Activated naive CD4-positive, alpha-beta T cell treated with anti-CD3 and anti-CD28 coated beads, Interleukin-2, amount 10 ng/mL, durations not matched to agents 7 days and 5 days (primary cell): ENCODE results near the gene KCNF1.

Experiments
- CTCF ChIA-PET: fragments of 350-600 bp; sonication (Branson Sonifier 250); formaldehyde crosslinking; loops from one replicate; lab custom pipeline; 2021; ENCODE audit warnings: antibody characterized with exemption; lab: Charles Lee
- DNase-seq: peaks from one replicate; pipeline ENCODE4 v3.0.0-alpha.2; 2020
- H3K27ac Mint-ChIP-seq: one replicate; pipeline ENCODE4 v1.8.0; 2021; ENCODE audit warnings: mild to moderate bottlenecking, moderate library complexity, mixed read lengths
- H3K27me3 Mint-ChIP-seq: one replicate; pipeline ENCODE4 v1.8.0; 2021; ENCODE audit warnings: mild to moderate bottlenecking, mixed read lengths
- H3K36me3 Mint-ChIP-seq: one replicate; pipeline ENCODE4 v1.8.0; 2021; ENCODE audit warnings: mixed read lengths
- H3K4me1 Mint-ChIP-seq: one replicate; pipeline ENCODE4 v1.8.0; 2021; ENCODE audit warnings: mixed read lengths
- H3K4me3 Mint-ChIP-seq: one replicate; pipeline ENCODE4 v1.8.0; 2021; ENCODE audit warnings: mild to moderate bottlenecking, moderate library complexity, mixed read lengths
- H3K9me3 Mint-ChIP-seq: one replicate; pipeline ENCODE4 v1.8.0; 2021; ENCODE audit warnings: mixed read lengths

KCNF1 gene

DNA sequence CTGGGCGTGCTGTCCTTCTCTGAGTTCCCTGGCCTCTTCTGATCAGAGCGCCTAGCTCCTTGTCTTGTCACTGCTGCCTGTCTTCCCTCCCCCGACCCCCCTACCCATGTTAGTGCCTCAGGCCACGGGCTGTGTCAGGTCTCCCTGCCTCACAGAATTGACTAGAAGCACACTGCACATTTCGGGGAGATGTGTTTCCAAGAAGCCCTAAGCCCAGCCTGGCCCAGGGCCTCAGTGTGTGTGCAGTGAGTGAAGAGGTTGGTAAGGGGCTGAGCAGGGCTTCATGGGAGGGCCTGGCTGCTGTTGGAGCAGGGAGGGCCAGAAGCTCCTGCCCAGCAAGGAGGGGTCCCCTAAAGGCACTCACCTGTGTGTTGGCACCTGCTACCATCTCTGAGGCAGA, 13.1 kb downstream of the KCNF1 start:
- no peak overlapping the region for H3K4me3 Mint-ChIP-seq
- CTCF ChIA-PET: no interaction called here
- H3K27ac Mint-ChIP-seq: no peak overlapping the region
- H3K36me3 Mint-ChIP-seq: no peaks in the 10 kb centered on the region
- no peaks in the 10 kb centered on the region for H3K4me1 Mint-ChIP-seq
- no peak for DNase-seq
- peaks cover 40% of the 10 kb centered on the region for H3K27me3 Mint-ChIP-seq
- H3K9me3 Mint-ChIP-seq: no peaks in the 10 kb centered on the region

DNA sequence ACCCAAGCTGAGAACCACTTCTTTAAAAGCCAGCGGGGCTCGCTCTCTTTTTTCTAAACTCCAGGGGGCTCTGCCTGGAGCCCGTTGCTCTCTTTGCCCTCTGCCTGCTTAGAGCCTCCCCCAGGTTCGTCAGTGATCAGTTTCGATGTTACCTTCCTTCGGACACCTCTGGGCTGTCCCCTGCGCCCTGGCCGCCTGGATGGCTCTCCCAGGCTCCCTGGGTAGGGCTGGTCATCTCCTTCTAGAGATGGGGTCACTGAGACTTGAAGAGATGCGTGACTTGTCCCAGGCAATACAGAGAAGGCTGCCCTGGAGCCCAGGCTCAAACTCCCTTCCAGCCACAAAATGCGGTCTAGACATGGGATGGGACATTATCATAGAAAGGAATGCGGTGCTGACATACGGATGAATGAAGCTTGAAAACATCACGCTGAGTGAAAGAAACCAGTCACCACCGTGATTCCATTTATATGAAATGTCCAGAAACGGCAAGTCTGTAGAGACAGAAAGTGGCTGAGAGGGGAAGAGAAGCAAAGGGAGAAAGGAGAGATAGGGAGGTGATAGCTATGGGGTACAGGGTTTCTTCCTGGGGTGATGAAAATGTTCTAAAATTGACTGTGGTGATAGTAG, 14.6 kb downstream of the KCNF1 start:
- H3K9me3 Mint-ChIP-seq: no peaks in the 10 kb centered on the region
- no peaks in the 10 kb centered on the region for H3K4me1 Mint-ChIP-seq
- H3K27ac Mint-ChIP-seq: no peak overlapping the region
- H3K27me3 Mint-ChIP-seq: peaks cover 40% of the 10 kb centered on the region
- no peak for DNase-seq
- H3K4me3 Mint-ChIP-seq: no peak overlapping the region
- CTCF ChIA-PET: no interaction called here
- H3K36me3 Mint-ChIP-seq: no peaks in the 10 kb centered on the region

DNA sequence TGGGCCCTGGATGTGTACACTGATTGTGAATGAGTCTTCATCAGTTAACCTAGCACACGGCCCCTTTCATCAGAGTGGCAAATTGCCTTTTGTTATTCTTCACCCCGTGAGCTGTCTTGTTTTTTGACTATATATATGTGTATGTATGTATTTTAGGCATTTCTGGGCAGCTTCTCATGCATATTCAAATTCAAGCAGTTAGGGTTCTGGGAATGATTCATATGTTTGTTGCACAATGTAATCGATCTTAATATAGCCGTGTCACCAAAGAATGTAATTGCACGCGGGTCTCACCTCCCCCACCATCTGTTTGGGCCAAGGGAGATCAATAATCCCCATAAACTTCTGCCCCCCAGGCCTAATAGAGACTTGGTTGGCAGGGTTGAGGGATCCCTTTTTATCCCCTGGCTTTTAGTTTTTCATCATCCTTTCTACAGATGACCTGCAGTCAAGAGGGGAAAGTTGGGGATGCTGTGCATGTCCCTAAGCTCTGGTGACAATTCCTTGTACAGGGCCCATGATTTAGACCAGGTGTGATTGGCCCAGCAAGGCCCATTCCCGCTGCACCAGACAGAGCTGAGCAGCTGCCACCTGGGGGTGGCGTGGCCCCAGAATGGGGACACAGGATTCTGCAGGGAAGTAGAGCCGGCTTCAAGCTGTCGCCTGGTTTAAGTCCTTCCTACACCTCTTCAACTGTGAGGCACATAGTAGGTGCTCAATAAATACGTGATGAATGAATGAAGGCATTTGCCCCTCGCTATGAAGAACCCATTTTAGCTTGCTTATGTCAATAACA, 19.2 kb downstream of the KCNF1 start:
- CTCF ChIA-PET: no interaction called here
- H3K4me1 Mint-ChIP-seq: no peaks in the 10 kb centered on the region
- peaks cover 41% of the 10 kb centered on the region for H3K27me3 Mint-ChIP-seq
- no peaks in the 10 kb centered on the region for H3K36me3 Mint-ChIP-seq
- H3K27ac Mint-ChIP-seq: no peak overlapping the region
- no peaks in the 10 kb centered on the region for H3K9me3 Mint-ChIP-seq
- DNase-seq: no peak
- H3K4me3 Mint-ChIP-seq: no peak overlapping the region

DNA sequence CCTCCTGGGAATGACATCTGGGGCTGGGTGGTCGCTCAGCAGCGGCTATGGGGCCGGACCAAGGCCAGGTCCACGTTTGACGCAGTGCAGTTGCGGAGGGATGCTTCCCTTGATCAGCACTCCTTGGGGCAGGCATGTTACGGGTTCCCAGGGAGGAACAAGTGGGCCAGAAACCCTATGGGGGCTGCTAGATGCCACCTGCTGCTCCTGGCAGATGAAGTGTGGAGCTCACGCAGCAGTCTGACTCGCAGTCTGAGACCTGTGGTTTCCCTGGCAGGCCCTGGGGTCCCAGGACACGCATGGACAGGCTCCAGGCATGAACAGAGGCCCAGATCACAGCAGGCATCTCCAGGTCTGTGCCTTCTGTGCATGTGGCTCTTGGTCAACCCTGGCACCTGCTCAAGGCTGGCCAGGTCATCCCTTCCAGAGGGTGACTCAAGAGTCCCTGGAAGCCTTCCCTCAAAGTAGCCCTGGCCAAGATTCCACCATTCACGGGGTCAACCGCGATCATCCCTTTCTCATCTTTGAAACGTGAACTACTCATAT, 20.0 kb downstream of the KCNF1 start:
- no peaks in the 10 kb centered on the region for H3K4me1 Mint-ChIP-seq
- CTCF ChIA-PET: no interaction called here
- H3K36me3 Mint-ChIP-seq: no peaks in the 10 kb centered on the region
- H3K4me3 Mint-ChIP-seq: no peak overlapping the region
- no peak for DNase-seq
- H3K9me3 Mint-ChIP-seq: no peaks in the 10 kb centered on the region
- no peak overlapping the region for H3K27ac Mint-ChIP-seq
- H3K27me3 Mint-ChIP-seq: peaks cover 33% of the 10 kb centered on the region

DNA sequence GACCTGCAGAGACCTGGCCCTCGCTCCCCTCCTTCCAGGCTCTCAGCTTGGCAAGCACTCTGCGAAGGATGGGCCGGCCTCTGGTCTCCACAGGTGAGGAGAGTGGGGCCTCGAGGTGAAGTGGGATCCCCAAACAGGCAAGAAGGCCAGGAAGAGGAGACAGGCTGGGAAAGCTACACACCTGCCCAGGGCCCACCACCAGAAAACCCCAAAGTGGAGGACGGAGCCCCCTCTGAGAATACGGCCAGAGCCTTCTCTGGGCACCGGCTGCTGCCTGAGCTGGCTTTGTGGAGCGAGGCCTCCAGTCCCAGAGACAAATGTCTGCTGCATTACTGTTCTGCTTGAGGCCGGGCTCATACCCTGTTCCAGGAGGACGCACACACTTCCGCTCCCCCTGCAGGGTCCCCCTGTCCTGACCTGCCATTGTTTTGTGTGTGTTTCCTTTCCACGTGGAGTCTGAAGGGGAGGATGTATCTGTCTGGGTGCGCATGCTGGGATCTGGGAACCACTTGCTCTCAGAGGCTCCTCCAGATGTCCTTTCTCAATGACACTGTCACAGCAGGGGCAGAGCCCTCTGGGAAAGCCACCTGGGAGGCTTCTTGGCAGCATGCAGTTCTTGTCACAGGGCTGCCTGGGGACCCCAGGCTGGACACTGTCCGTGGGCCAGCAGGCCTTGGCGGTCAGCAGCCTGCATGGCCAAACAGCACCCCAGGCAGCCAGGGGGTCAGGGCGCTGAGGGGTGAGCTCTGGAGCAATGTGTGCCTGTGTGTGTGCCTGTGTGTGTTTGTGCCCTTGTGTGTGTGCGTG, 20.8 kb downstream of the KCNF1 start:
- Mint-ChIP-seq H3K27me3 (peaks cover 33% of the 10 kb centered on the region), H3K9me3 (no peaks in the 10 kb centered on the region), H3K36me3 (no peaks in the 10 kb centered on the region), H3K4me1 (no peaks in the 10 kb centered on the region), H3K4me3 (no peak overlapping the region), H3K27ac (no peak overlapping the region)
- CTCF ChIA-PET: no interaction called here
- DNase-seq: no peak

DNA sequence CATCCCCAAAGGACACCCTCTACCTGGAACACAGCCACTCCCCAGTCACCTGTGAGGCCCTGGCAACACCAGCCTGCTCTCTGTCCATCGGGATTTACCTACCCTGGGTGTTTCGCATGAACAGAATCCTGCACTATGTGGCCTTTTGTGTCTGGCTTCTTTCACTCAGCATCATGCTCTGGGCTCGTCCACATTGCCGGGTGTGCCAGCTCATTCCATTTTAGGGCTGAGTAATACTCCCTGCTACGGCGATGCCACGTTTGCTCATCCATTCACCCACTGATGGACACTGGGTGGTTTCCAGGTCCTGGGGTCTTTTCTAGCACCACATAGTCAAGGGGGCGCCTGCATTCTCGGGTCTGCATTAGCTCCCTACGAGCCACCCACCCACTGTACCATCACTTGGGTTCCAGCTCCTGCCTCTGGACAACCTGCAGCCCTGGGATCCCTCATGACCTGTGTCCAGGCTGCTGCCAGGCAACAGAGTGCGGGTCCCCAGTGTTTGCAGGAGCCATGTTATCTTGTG, 22.0 kb downstream of the KCNF1 start:
- CTCF ChIA-PET: no interaction called here
- H3K4me1 Mint-ChIP-seq: no peaks in the 10 kb centered on the region
- peaks cover 30% of the 10 kb centered on the region for H3K27me3 Mint-ChIP-seq
- H3K27ac Mint-ChIP-seq: no peak overlapping the region
- H3K9me3 Mint-ChIP-seq: peaks cover under 1% of the 10 kb centered on the region
- H3K36me3 Mint-ChIP-seq: no peaks in the 10 kb centered on the region
- DNase-seq: no peak
- no peak overlapping the region for H3K4me3 Mint-ChIP-seq

DNA sequence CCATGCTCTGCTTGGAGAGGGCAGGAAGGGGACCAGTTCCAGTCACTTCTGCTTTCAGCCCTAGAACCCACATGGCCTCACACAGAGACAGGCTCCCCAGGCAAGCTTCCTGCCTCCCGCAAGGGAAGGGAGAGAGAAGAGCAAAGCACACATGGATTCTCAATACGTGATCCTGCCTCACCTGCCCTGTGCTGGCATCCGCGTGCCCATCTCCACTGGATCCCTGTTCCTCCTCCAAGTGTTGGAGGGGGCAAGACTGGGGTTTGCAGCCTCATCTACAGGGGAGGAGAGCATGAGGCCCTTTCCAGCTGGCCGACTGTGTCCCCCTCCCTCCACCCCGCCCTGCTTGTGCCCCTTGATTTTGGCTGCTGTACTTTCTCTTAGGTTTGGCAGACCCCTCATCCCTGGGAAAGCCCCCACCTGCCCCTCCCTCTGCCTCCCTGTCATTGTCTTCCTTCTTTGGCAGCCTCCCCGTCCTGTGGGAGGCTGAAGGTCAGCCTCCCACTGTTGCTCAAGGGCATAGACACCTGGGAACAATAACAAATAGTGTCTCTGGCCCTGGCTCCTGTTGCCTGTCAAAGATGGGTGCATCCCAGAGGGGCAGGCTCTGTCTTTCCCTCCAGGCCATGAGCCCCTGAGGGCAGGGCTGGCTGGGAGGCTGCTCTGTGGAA, 22.7 kb downstream of the KCNF1 start:
- H3K4me3 Mint-ChIP-seq: no peak overlapping the region
- DNase-seq: no peak
- H3K27ac Mint-ChIP-seq: no peak overlapping the region
- H3K9me3 Mint-ChIP-seq: peaks cover 7% of the 10 kb centered on the region
- H3K4me1 Mint-ChIP-seq: no peaks in the 10 kb centered on the region
- CTCF ChIA-PET: no interaction called here
- no peaks in the 10 kb centered on the region for H3K36me3 Mint-ChIP-seq
- H3K27me3 Mint-ChIP-seq: peaks cover 25% of the 10 kb centered on the region

DNA sequence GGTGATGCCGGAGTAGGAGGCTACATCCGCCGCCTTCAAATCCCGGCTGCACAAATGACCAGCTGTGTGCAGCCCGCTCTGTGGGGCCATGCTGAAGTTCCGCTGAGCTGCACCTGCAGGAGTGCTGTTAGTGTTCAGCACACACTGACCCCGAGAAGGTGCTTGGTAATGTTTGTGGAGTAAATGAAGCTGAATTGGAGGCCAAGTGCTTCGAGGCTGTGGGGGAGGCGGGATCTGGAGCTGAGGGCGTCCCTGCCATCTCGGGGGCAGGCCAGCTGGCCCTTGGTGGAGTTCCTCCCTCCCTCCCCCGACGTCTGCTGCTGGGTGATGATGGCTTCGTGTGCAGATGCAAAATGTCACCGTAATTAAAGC, 23.2 kb downstream of the KCNF1 start:
- Mint-ChIP-seq H3K36me3 (no peaks in the 10 kb centered on the region), H3K27ac (no peak overlapping the region), H3K9me3 (peaks cover 10% of the 10 kb centered on the region), H3K4me1 (no peaks in the 10 kb centered on the region), H3K27me3 (peaks cover 20% of the 10 kb centered on the region), H3K4me3 (no peak overlapping the region)
- CTCF ChIA-PET: no interaction called here
- DNase-seq: no peak

DNA sequence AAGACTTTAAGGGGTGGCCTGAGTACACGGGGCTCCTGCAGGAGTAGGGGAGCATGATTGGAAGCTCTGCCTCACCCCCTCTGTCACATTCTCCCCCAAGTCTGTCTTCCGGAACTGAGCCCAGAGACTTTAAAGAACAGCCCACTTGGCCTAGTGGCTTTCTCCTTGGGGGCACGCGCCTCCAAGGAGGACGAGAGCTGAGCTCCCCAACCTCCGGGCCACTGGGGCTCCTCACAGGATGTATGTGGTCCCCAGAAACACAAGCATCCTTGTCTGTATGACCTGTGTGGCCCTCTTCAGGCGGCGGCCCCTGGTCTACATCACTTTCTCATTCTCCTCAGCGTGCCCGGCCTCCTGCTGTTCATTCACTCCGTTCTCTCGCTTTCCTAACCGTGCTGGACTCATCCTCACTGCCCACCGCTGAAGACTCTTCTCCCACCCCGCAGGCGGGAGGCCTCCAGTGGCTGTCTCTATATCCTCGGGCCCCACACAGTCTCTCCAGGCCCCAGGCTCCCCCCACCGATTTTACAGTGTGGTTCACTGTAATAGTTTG, 23.7 kb downstream of the KCNF1 start:
- DNase-seq: no peak

DNA sequence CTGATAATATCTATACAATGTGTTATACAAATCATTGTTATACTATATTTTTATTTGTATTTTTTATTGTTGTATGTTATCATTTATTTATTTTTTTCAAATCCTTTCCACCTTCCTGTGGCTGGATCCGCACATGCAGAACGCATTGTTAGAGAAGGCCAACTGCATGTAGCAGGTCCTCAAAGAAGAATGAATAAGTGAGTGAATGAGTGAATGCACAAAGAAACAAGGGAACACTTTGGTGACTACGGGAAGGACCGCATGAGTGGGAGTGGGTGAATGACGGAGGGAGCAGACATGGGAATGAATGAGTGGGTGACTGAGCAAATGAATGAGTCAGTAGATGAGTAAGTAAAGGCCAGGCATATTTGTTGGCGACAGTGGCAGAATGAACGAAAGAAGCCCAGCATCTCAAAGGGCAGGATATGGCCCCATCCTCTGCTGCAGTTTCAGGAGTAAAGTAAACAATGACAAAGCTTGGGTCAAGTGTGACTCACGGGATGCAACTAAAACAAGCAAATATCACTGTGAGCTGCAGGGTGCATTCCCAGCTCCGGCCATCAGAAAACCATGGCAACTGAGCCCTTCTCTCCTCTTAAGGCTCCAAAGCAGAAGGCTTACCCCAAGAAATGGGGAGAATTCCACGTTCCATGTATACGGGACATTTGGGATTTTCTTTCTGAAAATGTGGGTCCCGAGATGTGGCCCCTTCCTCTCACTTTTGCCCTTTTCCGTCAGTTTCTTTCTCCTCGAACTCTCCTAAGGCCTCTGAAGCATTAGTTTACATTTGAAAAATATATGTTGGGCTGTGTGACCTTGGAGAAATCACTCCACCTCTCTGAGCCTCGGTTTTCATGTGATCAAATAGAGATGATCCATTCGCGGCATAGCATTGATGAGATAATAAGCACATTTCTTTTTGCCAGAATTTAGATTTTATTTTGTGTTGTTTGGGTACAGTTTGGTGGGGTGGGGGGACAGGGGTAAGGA, 24.5 kb downstream of the KCNF1 start:
- no peak overlapping the region for H3K27ac Mint-ChIP-seq
- DNase-seq: no peak
- no peaks in the 10 kb centered on the region for H3K4me1 Mint-ChIP-seq
- no peak overlapping the region for H3K4me3 Mint-ChIP-seq
- CTCF ChIA-PET: no interaction called here
- H3K36me3 Mint-ChIP-seq: no peaks in the 10 kb centered on the region
- peaks cover 15% of the 10 kb centered on the region for H3K27me3 Mint-ChIP-seq
- H3K9me3 Mint-ChIP-seq: peaks cover 10% of the 10 kb centered on the region

More for the DNA sequence above, 23.7 kb downstream of the KCNF1 start:
- Mint-ChIP-seq H3K27me3 (peaks cover 16% of the 10 kb centered on the region), H3K4me1 (no peaks in the 10 kb centered on the region), H3K36me3 (no peaks in the 10 kb centered on the region), H3K9me3 (peaks cover 10% of the 10 kb centered on the region), H3K4me3 (no peak overlapping the region), H3K27ac (no peak overlapping the region)
- CTCF ChIA-PET: no interaction called here

DNA sequence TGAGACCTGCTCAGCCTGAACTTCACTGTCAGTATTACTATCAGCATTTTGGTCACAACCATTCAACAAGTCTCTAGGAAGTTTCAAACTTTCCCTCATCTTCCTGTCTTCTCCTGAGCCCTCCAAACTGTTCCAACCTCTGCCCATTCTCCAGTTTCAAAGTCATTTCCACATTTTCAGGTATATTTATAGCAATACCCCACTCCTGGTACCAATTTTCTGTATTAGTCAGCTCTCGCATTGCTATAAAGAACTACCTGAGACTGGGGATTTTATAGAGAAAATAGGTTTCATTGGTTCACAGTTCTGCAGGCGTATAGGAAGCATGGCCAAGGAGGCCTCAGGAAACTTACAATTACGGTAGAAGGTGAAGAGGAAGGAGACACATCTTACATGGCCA, 27.3 kb downstream of the KCNF1 start:
- CTCF ChIA-PET: no interaction called here
- Mint-ChIP-seq H3K36me3 (no peaks in the 10 kb centered on the region), H3K4me3 (no peak overlapping the region), H3K4me1 (no peaks in the 10 kb centered on the region), H3K27me3 (peaks cover 18% of the 10 kb centered on the region), H3K27ac (no peak overlapping the region), H3K9me3 (peaks cover 10% of the 10 kb centered on the region)
- DNase-seq: no peak

DNA sequence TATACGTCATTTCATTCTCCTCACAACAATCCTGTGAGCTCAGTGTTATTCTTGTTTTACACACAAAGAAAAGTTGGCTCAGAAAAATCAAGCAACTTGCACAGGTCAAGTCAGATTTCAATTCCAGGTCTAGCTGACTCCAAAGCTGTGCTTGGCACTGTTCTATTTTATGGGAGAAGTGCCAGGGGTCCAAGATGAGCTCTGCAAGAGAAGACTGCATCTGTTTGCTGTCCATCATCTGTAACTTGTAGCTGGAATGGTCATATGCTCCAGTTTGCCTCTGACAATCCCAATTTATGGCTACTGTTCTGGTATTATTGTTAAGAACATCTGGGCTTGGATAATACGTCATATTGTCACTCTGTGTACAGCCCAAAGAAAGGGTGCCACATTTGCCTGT, 28.9 kb downstream of the KCNF1 start:
- no peak for DNase-seq
- no peak overlapping the region for H3K27ac Mint-ChIP-seq
- H3K36me3 Mint-ChIP-seq: no peaks in the 10 kb centered on the region
- H3K4me1 Mint-ChIP-seq: no peaks in the 10 kb centered on the region
- CTCF ChIA-PET: no interaction called here
- H3K9me3 Mint-ChIP-seq: peaks cover 10% of the 10 kb centered on the region
- no peak overlapping the region for H3K4me3 Mint-ChIP-seq
- peaks cover 19% of the 10 kb centered on the region for H3K27me3 Mint-ChIP-seq

DNA sequence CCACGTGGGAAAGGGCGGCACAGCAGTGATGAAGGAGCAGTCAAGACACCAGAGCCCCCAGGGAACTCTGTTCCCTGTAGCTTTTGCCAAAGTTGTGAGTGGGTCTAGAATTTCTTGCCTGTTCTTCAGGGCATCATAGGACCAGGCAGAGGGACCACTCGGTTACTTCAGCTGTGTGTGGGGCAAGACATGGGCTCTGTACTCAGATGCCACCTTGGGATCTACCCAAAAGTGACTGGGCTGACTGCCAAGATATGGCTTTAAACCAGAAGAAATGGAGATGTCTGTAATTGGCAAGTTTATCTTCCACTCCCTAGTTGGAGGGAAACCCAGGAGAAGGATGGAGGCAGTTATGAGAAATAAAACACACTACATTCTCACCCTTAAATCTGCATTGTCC, 29.6 kb downstream of the KCNF1 start:
- Mint-ChIP-seq H3K27me3 (peaks cover 26% of the 10 kb centered on the region), H3K4me3 (no peak overlapping the region), H3K4me1 (no peaks in the 10 kb centered on the region), H3K9me3 (peaks cover 10% of the 10 kb centered on the region), H3K36me3 (no peaks in the 10 kb centered on the region), H3K27ac (no peak overlapping the region)
- CTCF ChIA-PET: no interaction called here
- no peak for DNase-seq
